ENCODE measurements around the gene VMP1. TPM values are rescaled to one million over a fixed set of nuclear protein-coding genes. Genes with fewer than 3 reads are reported as not detected.
"Not testable (repeated sequence)": the region's sequence is repeated elsewhere in the genome, so short reads cannot be mapped to it uniquely, and the experiment has no call there.

Gene VMP1
- total RNA-seq, 1 donor from 2014 or later, result 203 TPM

- DNase-seq, result not testable (repeated sequence)
Observed at GRCh38 chr17:59755069-59755468, 47.6 kb downstream of the VMP1 start.

GRCh38 chr17:59756236-59756818 lies 48.9 kb downstream of the VMP1 start:
- DNase-seq, result no peak

- DNase-seq, result no peak
Observed at GRCh38 chr17:59757043-59757442, 49.6 kb downstream of the VMP1 start.

- peak; percentile 44 for DNase-seq
Observed at GRCh38 chr17:59757470-59757869, 50.0 kb downstream of the VMP1 start.

- no peak for DNase-seq
Observed at GRCh38 chr17:59757881-59758385, 50.5 kb downstream of the VMP1 start.

GRCh38 chr17:59758998-59759651 lies 51.7 kb downstream of the VMP1 start:
- not testable (repeated sequence) for DNase-seq

- no peak for DNase-seq
Observed at GRCh38 chr17:59760160-59760559, 52.7 kb downstream of the VMP1 start.

GRCh38 chr17:59761385-59762048 lies 54.1 kb downstream of the VMP1 start:
- no peak for DNase-seq

- DNase-seq, result peak; percentile 43
Observed at GRCh38 chr17:59762049-59762823, 54.8 kb downstream of the VMP1 start.

GRCh38 chr17:59762824-59763374 lies 55.4 kb downstream of the VMP1 start:
- no peak for DNase-seq

- no peak for DNase-seq
Observed at GRCh38 chr17:59763861-59764260, 56.4 kb downstream of the VMP1 start.

GRCh38 chr17:59764292-59764741 lies 56.9 kb downstream of the VMP1 start:
- DNase-seq, result no peak

GRCh38 chr17:59765038-59765437 lies 57.6 kb downstream of the VMP1 start:
- DNase-seq, result no peak

GRCh38 chr17:59766491-59766890 lies 59.0 kb downstream of the VMP1 start:
- no peak for DNase-seq

- DNase-seq, result no peak
Observed at GRCh38 chr17:59767176-59767575, 59.7 kb downstream of the VMP1 start.

GRCh38 chr17:59769887-59770286 lies 62.4 kb downstream of the VMP1 start:
- no peak for DNase-seq

- DNase-seq, result no peak
Observed at GRCh38 chr17:59771093-59771492, 63.6 kb downstream of the VMP1 start.

- DNase-seq, result no peak
Observed at GRCh38 chr17:59775786-59776350, 68.4 kb downstream of the VMP1 start.

- DNase-seq, result no peak
Observed at GRCh38 chr17:59776577-59776976, 69.1 kb downstream of the VMP1 start.

GRCh38 chr17:59777033-59777432 lies 69.6 kb downstream of the VMP1 start:
- no peak for DNase-seq

GRCh38 chr17:59778996-59779395 lies 71.5 kb downstream of the VMP1 start:
- DNase-seq, result no peak

- no peak for DNase-seq
Observed at GRCh38 chr17:59779521-59779920, 72.1 kb downstream of the VMP1 start.

Data from skin of body (tissue), 2 donors.